Epithelial cell of proximal tubule (primary cell): ENCODE results near the gene STIM2. TPM values are rescaled to one million over a fixed set of nuclear protein-coding genes. Genes with fewer than 3 reads are reported as not detected.

Source experiments
- DNase-seq: peaks from one replicate; pipeline ENCODE4 v3.0.0-alpha.2; 2011; ENCODE audit warnings: low read depth
- H3K4me3 ChIP-seq: 2 replicates; pipeline ENCODE4 v1.5.1; 2011; ENCODE audit warnings: low read depth, mild to moderate bottlenecking, low read length
- CTCF ChIP-seq: conservative IDR thresholded peaks from 2 replicates; pipeline ENCODE4 v1.5.1; 2012; ENCODE audit warnings: low read depth, mild to moderate bottlenecking, low read length
- total RNA-seq: library from RNA; depleted of rRNA; stranded (reverse); fragments of >200 nt; gene quantifications from 2 replicates; pipeline ENCODE4 v1.2.3, GENCODE V29; 2015

STIM2 gene
- total RNA-seq, 1 donor from 2014 or later, result 7.0 TPM

GRCh38 chr4:26942871-26943270 is 82.2 kb downstream of the STIM2 start:
- TF ChIP-seq CTCF, result no peak
- no peak for DNase-seq
- H3K4me3 ChIP-seq, result no peak overlapping the region

- DNase-seq, result no peak
- TF ChIP-seq CTCF, result no peak
- no peak overlapping the region for H3K4me3 ChIP-seq
Measured at GRCh38 chr4:26943391-26943790, 82.8 kb downstream of the STIM2 start.

- no peak for TF ChIP-seq CTCF
- H3K4me3 ChIP-seq, result no peak overlapping the region
- DNase-seq, result no peak
Measured at GRCh38 chr4:26945794-26946193, 85.2 kb downstream of the STIM2 start.

DNA sequence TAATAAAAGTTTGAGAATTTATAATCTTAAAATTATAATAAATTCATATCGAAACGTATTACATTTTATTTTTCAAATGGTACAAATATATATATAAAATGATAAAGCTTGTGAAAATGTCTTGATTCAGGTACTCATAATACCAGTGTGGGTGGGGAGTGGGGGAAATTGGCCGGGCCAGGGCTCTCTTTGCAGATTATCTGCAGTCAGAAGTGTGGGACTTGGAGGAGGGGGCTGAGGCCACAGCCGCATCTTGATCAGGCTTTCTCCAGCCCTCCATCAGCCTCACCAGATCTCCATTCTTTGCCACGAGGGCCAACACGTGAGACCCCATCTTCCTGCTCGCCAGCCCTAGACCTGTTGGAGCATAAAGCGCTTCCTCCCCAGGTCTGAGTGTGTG is 86.7 kb downstream of the STIM2 start:
- H3K4me3 ChIP-seq, result no peak overlapping the region
- TF ChIP-seq CTCF, result no peak
- DNase-seq, result no peak

GRCh38 chr4:26950446-26950845 is 89.8 kb downstream of the STIM2 start:
- H3K4me3 ChIP-seq, result no peak overlapping the region
- DNase-seq, result no peak
- no peak for TF ChIP-seq CTCF

DNA sequence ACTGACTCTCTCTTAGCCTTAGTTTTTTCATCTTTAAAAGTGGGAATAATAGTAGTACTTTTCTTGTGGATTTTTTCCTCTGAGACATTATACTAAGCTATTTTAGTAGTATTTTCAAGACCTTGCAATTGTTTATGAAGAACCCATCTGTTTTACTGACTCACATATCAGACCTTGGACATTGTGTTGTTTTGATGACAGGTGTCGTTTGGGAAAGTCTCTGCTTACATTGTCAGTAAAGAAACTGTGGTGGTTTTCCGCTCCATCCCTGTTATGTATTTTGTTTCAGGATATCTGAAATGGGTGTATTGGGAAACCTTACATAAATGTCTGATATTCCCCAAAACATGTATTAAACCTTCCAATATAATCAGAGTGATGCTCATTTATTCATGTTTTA is 92.2 kb downstream of the STIM2 start:
- no peak for TF ChIP-seq CTCF
- DNase-seq, result no peak
- H3K4me3 ChIP-seq, result no peak overlapping the region

DNA sequence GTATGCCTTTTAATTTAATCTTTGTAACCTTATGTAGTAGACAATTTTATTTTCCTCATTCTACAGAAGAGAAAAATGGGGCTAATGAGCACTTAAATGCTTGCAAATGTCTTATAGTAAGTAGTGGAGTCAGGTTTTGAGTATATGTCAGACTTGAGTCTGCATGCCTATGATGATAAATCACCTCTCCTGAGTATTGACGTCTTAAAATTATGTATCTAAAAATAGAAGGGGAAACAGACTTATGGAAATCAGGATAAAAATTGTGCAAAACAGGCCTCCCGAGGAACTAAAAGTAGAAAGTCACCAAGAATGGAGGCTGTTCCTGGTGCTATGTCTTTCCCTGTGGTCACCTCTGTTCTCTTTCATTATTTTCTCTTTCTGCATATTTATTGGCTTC is 92.7 kb downstream of the STIM2 start:
- H3K4me3 ChIP-seq, result no peak overlapping the region
- TF ChIP-seq CTCF, result no peak
- no peak for DNase-seq
